HG02763 (cell line): ENCODE data around the gene KCTD17.

ENCODE experiments used
- ATAC-seq: cut with Tn5 transposase; IDR thresholded peaks from one replicate; pipeline ENCODE4 v1.9.1; 2021; ENCODE audit warnings: mild to moderate bottlenecking, moderate library complexity; ENCODE audit not compliant: unreplicated experiment

The KCTD17 gene, protein sequence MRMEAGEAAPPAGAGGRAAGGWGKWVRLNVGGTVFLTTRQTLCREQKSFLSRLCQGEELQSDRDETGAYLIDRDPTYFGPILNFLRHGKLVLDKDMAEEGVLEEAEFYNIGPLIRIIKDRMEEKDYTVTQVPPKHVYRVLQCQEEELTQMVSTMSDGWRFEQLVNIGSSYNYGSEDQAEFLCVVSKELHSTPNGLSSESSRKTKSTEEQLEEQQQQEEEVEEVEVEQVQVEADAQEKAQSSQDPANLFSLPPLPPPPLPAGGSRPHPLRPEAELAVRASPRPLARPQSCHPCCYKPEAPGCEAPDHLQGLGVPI

DNA sequence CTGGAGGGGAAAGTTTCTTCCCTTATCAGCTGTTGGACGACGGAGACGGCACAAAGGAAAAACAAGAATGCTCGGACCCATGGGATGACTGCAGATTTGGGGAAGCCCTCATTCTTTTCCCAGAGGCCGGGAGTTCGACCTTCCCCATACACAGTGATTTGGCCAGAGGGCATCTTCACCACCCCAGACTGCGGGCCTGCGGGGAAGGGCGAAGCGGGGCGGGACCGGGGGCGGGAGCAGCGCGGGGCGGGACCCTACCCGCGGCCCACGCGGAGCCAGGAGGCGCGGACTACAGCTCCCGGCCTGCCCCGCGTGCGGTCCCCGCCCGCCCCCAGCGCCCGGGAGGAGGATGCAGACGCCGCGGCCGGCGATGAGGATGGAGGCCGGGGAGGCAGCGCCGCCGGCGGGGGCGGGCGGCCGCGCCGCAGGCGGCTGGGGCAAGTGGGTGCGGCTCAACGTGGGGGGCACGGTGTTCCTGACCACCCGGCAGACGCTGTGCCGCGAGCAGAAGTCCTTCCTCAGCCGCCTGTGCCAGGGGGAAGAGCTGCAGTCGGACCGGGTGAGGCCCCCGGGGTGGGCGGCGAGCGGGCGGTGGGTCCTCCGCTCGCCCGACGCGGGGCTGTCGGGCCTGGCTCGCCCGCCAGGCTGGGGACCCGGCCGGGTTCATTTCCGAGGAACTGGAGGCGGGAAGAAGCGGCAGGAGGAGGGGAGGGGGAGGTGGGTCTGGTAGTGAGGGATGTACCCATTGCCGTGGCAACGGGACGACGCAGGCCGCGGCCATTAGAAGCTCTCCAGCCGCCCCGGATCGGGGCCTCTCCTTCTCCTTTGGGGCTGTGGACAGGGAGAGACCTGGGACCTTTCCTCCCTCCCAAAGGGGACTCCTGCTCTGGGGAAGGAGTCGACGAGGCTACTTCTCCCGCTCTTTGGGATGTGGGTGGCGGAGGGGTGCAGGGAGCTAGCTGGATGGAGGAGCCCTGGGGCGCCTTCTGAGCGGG lies at the start of gene KCTD17:
Gene KCTD17, plus strand, starts transcription at position 352 of the 995 bp plus-strand sequence. Its CDS starts 19 bp downstream, at position 371.
- ATAC-seq = peak; percentile 60

DNA sequence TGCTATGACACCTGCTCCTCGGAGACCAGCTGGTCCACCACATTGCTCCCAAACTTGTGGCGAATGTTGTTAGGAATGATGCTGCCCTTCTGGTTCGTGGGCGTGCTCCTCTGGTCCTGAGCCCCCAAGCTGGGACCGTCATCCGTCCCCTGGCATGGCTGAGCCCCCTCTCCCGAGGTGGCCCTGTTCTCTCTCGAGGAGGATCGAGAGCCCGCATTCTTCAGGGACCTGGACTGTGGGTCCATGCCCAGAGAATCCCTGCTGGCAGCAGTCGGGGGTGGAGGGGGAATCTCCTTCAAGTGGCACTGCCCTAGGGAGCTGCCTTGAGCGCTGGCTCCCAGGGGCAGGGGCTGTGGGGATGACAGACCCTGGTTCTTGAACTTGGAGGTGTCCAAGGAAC lies 49.7 kb upstream of the KCTD17 start:
- no peak for ATAC-seq

DNA sequence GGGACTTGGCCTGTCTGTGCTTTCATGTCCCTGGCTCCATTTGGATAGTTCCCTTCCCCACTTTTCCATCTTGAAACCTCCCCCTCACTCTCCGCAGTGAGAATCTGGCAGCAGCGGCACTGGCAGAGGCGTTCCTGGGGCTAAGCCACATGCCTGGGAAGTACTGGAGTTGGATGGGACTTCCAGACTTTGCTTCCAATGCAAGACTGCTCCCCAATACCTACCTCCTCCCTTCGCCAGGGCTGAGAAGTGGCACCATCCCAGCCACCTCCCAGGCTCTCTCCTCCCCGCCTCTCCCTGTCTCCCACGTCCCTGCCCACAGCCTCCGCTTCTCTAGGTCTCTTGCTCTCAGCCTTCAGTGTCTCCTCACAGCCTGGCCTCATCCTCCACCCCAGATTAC lies 48.9 kb upstream of the KCTD17 start:
- no peak for ATAC-seq

DNA sequence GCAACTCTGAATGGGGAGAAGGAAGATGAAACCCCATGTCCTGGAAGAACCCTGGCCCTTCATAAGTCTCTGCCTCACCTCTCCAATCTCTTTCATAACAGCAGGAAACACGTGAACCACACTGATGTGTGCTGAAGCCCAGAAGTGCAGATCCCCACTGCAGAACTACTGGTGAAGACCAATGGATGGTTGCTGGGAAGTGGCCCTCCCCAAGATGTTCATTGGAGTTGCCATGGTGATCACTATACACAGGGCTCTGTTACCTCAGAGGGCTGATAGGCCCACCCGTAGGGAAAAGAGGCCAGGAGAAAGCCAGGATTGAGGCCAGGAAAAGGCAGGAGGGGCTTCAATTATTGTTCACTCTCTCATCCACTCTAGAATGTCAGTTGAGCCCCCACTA lies 43.9 kb upstream of the KCTD17 start:
- ATAC-seq = no peak

DNA sequence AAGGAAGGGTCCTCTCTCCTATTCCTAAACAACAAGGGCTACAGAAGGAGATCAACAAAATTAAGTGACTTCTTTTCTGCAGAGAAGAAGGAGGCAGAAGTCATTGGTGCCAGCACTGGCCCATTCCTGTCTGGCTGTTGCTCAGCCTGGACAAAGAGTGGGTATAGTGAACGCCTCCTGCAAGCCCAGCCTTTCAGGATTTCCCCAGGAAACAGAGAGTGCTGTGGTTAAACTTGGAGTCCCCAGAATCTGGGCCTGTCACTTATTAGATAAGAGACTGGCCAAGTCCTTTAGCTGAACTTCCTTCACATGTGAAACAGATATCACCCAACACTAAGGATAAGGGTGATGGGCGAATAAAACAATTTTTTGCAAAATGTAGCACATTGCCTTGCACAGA lies 43.2 kb upstream of the KCTD17 start:
- no peak for ATAC-seq

DNA sequence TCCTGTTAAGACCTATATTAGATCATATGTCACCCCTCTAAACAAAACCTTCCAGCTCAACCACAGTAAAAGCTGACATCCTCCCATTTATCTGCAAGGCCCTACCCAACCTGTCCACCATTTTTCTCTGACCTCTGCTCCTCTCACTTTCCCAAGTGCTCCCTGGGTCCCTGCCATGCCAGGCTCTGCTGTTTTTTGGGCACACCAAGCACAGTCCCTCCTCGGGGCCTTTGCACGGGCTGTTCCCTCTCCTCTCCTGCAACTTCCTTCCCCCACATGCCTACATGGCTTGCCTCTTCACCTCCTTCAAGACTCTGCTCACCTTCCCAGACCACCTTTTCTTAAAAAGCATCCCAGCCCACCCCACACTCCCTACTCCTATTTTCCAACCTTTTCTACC lies 42.1 kb upstream of the KCTD17 start:
- no peak for ATAC-seq

DNA sequence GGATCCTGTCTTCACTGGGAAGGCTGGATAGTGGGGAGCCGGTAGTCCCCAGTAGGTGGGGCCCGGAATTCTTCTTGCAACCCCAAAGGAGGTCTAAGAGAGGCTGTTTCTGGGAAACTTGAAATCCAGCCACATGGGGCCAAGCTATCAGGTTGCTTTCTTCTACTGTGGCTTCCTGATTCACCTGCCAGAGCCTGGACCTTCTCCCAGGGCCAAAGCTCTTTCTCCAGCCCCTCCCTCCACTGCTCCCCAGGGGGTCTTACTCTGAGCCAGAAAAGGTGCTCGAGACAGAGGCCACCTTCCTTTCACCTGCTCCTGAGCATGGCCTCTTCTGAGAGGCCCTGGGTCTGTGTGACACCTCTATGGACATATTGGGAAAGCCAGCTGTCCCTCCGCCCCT lies 41.4 kb upstream of the KCTD17 start:
- ATAC-seq = no peak

DNA sequence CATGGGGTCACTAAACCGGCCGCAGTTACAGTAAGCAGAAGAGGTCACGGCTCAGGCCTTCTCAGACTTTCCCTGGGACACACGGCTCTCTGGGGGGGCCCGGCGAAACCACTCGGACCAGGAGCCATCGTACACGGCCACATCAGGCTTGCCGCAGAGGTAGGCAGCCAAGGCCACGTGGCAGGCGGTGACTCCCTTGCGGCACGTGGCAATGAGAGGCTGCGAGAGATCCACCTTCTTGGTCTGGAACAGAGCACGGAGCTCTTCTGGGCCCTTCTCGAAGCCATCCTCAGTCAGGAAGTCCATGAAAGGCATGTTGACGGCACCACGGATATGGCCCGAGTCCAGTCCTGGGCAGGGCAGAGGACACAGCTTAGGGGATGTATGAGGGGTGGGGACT lies 40.6 kb upstream of the KCTD17 start:
- ATAC-seq = no peak

DNA sequence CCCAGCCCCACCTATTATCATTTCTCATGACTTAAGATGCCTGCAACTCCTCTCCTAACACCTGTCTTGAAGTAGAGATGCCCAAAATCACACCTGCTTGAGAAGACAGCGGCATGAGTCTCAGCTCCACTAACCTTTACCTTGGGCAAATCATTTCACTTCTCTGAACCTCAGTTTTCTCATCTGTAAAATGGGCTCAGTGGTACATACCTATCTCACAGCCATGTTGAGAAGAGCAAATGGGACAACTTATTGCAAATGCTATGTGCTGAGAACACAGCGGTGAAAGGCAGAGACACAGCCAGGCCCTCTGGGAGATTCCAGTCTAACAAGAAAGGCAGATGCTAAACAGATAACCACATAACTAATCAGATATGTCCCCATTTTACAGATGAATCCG lies 40.1 kb upstream of the KCTD17 start:
- no peak for ATAC-seq

DNA sequence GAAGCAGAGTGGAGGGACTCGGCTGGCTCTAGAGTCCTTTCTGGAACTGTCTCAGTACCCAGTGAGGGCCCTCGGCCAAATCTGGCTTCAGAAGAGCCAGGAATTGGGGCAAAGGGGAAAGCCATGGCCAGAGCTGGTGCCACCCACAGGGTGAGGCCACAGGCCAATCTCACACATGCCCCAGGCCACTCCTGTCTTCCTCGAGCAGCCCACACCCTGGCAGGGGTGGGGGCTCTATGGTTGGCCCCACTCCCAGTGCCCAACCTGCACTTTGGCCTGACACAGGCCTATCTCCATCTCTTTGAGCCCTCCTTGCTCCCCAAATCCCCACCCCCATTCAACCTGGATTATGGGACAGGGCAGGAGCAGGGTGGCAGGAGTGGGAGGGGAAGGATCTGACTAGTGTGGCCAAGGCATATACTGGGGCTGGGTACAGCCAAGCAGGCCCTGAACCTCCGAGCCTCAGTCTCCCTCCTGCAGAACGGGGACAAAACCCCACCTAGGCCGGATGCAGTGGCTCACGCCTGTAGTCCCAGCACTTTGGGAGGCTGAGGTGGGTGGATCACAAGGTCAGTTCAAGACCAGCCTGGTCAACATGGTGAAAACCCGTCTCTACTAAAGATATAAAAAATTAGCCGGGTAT lies 39.2 kb upstream of the KCTD17 start:
- ATAC-seq = no peak

DNA sequence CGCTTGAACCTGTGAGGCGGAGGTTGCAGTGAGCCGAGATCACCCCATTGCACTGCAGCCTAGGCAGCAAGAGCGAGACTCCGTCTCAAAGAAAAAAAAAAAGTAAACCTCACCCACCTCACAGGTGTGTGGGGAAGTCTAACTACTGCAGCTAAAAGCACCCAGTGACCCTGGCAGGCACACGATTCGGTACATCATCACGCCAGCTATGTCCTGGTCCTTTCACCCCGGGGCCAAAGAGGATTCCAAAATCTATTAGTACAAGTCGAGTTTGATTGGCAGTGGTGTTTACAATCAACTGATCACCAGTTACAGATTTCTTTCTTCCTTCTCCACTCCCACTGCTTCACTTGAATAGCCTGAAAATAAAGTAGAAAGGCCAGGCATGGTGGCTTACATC lies 38.6 kb upstream of the KCTD17 start:
- no peak for ATAC-seq

DNA sequence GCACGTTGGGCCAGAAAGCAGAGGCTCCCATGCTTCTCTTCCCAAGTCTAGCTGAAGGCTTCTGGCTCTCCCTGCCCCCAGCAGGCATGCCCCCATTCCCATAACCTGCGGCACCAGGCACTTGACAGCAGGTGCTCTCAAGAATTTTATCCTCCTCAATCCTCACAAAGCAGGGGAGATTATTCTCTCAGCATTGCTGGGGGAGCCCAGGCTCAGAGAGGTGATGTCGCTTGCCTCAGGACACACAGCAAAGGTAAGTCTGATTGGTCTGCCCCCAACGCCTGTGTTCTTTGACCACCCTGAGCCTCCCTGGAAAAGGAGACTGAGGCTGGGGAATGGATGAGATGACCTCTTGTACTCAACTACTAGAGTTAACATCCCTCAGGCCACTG lies 37.1 kb upstream of the KCTD17 start:
- no peak for ATAC-seq

DNA sequence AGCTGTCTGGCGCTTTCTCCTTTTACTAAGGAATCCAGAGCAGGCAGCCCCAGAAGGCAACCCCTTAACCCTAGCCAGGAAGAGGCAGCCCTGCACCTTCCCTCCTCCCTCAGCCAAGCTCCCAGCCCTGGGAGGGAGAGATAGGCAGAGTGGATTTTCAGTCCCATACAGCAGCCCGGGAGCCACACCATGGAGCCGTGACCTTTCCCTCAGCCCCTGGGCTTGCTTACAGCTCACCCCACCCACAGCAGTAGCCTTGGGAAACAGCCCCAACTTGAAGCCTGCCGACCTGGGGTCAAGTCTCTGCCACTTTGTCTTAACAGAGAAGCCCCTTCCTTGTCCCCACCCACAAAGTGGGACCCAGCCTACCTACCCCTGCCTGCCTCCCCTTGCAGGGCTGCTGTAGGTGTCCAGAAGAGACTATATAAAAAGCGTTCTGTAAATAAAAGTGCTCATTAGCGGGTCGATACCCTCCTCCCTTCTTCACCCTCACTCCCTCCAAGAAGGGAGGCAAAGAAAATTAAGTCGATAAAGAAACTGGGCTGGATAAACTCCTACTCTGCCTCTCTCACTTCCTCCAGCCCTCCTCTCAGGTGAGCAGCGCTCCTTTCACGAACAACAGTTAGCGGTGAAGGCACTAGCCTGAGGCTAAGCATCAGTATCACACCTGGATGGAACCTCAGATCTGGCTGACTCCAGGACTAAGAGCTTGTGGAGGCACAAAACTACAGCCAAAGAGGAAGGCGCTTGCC lies 36.5 kb upstream of the KCTD17 start:
- no peak for ATAC-seq

DNA sequence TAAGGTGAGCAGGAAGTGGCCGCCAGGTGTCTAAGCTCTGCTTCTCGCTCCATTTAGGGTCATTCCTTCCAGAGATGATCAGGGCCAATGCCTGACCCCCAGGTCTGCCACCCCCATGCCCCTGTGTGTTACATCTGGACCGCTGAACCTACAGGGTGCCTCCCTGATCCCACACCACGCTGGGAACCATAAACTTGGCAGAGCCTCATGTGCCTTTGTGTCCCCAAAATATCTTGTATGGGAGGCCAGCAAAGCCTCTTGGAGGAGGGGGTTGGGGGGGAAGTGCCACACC lies 36.0 kb upstream of the KCTD17 start:
- ATAC-seq = no peak

DNA sequence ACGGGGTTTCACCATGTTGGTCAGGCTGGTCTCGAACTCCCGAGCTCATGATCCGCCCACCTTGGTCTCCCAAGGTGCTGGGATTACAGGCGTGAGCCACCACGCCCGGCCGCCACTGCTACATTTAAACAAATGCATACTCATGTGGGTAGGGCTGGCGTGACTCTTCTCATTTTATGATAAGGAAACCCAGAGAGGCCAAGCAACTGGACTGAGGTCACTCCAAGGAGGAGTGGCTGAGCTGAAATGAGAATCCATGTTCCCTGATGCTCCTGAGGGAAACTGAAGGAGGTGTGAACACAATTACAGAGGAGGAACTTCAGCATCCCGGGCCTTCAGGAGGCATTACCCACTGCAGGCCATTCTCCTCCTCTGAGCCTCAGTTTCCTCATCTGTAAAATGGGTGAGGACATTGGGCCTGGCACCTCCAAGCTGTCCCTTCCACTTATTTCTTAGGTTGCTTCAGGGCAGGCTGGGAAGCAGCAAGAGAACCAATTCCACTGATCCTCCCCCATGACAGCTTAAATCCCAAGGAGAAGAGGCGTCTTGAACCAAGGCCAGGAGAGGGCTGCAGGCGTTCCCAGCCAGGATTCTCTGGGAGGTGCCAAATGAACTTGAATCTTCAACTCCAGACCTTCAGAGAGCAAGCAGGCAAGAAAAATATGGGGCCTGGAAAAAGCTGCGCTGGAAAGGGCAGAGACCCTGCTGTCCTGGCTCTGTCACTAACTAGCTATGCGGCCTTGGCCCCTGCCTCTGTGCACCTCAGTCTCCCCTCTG lies 35.2 kb upstream of the KCTD17 start:
- ATAC-seq = no peak

DNA sequence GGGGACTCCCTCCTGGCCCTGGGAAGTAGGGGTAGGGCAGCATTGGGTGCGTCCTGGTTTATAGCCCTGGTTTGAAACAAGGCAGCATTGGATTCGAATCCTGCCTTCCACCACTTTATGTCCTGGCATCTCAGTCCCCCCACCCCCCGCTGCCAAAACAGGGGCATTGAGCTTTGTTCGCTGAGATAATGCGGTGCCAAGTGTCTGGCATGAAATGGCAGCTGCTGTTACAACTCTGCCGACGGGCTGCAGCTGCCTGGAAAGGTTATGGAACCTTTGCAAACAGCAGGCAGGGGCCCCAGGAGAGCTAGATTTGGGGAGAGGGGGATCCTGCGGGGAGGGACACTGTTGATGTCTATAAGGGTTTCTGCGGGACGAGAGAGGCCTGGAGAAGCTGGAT lies 34.2 kb upstream of the KCTD17 start:
- no peak for ATAC-seq

DNA sequence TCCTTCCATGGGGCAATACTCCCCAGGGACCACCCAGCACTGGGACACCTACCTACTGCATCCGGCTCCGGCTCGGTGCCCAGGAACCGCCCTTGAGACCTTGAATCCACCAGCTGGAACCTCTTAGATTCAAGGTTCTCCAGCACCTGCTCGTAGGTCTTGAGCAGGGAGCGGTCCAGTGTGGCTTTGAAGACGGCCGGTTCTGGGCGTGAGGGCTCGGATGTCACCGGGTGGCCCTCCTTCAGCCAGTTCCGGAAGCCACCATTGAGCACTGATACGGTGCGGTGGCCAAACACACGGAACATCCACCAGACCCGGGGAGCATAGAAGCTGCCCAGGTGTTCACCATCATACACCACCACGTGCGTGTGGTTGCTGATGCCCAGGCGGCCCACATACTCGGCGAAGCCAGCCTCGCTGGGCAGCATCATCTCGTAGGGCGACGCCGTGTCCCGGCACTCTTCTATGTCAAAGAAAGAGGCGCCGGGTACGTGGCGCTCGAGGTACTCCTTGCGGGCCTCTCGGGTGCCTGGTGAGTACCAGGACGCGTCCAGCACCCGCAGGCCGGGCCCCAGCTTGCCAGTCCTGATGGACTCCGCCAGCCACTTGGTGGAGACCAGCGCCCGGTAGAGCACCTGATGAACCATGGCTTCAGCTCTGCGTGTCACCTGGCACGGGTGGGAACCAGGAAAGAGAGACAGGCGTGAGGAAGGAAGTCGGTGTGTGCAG lies 33.3 kb upstream of the KCTD17 start:
- ATAC-seq = no peak

DNA sequence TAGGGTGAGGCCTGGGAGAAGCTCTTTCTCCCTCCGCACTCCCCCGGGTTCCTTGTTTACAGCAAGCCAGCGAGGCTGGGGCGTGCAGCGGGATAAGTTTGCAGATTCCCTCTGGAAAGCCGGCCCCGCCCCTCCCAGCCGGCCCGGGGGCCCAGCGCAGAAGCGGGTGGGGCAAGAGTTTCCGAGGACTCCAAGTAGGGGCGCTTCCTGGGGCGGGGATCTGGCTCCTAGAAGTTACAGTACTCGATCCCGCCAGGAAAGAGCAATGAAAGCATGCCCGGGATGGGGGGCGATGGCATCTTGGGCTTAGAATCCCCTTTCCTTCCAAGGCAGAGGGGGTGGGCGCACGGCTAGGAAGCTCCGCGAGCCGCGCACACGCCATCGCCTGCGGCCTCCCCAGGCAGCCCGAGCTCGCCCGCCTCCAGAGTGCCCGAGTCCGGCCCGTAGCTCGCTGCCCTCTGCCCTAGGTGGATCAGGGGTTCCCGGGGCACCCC lies 32.7 kb upstream of the KCTD17 start:
- ATAC-seq = peak; percentile 14
